H1 (cell line): ENCODE data around the gene UBASH3A. TPM values are rescaled to one million over a fixed set of nuclear protein-coding genes. Genes with fewer than 3 reads are reported as not detected.

Source experiments
- ASH2L ChIP-seq: fragments of 200-600, 300-600 bp; sonication (generic); IDR thresholded peaks from one replicate; pipeline ENCODE4 v1.7.1; 2017; ENCODE audit warnings: low read length
- BRCA1 ChIP-seq: IDR thresholded peaks from 2 replicates; pipeline ENCODE4 v1.6.1; 2012; ENCODE audit warnings: low read depth, low read length, improper control_type of control experiment
- CTCF ChIP-seq, 3 experiments: IDR thresholded peaks; 1 replicate in 2 of 3; 2 replicates in 1 of 3; pipeline versions ENCODE4 v1.5.1 to v1.6.1; 2011; ENCODE audit warnings: low read length in 3 of 3, mild to moderate bottlenecking in 3 of 3, inconsistent platforms in 2 of 3, low read depth in 1 of 3, moderate library complexity in 1 of 3; ENCODE audit not compliant: insufficient read depth in 1 of 3; ENCODE audit errors: control extremely low read depth in 1 of 3
- EGR1 ChIP-seq: IDR thresholded peaks from 2 replicates; pipeline ENCODE4 v1.6.1; 2011; ENCODE audit warnings: low read depth, low read length, borderline replicate concordance
- RFX5 ChIP-seq: IDR thresholded peaks from 2 replicates; pipeline ENCODE4 v1.6.1; 2011; ENCODE audit warnings: low read depth, low read length, improper control_type of control experiment, borderline replicate concordance
- TAF7 ChIP-seq: optimal IDR thresholded peaks from 2 replicates; pipeline ENCODE3; 2011; ENCODE audit warnings: low read depth, mild to moderate bottlenecking, inconsistent platforms, low read length, moderate library complexity, borderline replicate concordance
- TEAD4 ChIP-seq: IDR thresholded peaks from 2 replicates; pipeline ENCODE4 v1.6.1; 2012; ENCODE audit warnings: low read depth, low read length, inconsistent platforms, mixed read lengths
- polyA plus RNA-seq, 7 experiments: library from polyadenylated mRNA; depleted of rRNA in 3 of 7; stranded (reverse) in 5 of 7; unstranded in 2 of 7; fragments of >200 nt in 5 of 7; fragments of 200-250 nt in 2 of 7; gene quantifications; 1 replicate in 5 of 7; 2 replicates in 1 of 7; 4 replicates in 1 of 7; pipeline versions ENCODE4 v1.2.1 to v1.2.3, GENCODE V29; 2011 to 2013; ENCODE audit warnings: missing spikeins in 2 of 7, mixed read lengths in 2 of 7
- total RNA-seq: library from RNA; stranded (reverse); fragmentation: NEBNext Ultra II Directional; extraction: Animal tissue kit (Norgen Biotek cat#: 25700); gene quantifications from 2 replicates; pipeline ENCODE4 v1.2.1, GENCODE V29; 2021

UBASH3A gene
- total and polyA plus RNA-seq, 2 of the 8 experiments (the other 6 are each of a cell fraction or from before 2014, with no cell fraction given), result not detected

- TF ChIP-seq BRCA1 (no peak), RFX5 (no peak), EGR1 (no peak), CTCF (IDR thresholded peaks at IDR 0.05; ENCODE audit: control extremely low read depth in 1 of 3, insufficient read depth in 1 of 3, low read depth in 1 of 3, low read length in 3 of 3) (no peak), ASH2L (no peak), TEAD4 (no peak), TAF7 (no peak)
Observed at GRCh38 chr21:42491328-42491727, 87.6 kb downstream of the UBASH3A start (continued).
